ENCODE measurements around the gene UQCC5. TPM values are rescaled to one million over a fixed set of nuclear protein-coding genes. Genes with fewer than 3 reads are reported as not detected.
A peak's percentile ranks its signal among the peaks of the same experiment; 100 is the strongest.

The UQCC5 gene
- total RNA-seq, 4 donors from 2014 or later, result 1.9 to 47.5 (median 18.7) TPM

- Histone ChIP-seq H3K9me3 (no peaks in the 10 kb centered on the region), H3K4me3 (no peak overlapping the region), H3K36me3 (peaks cover 0 to 28% of the 10 kb centered on the region in 2 donors), H3K4me1 (peaks cover 0 to 57% (median 22%) of the 10 kb centered on the region in 3 donors), H3K27ac (peak overlapping the region in 3 of 4 donors; percentile 17 to 94 (median 93)), H3K27me3 (no peaks in the 10 kb centered on the region)
- WGBS, 2 donors (ENCODE audit: low coverage in 1 of 2), result 66 to 85% methylated on average over 4 to 5 of the region's 5 CpGs
- no peak for ATAC-seq
- TF ChIP-seq POLR2AphosphoS5 (IDR thresholded peaks at IDR 0.05) (no peak), CTCF (IDR thresholded peaks at IDR 0.05) (no peak), EP300 (IDR thresholded peaks at IDR 0.05) (no peak), POLR2A (IDR thresholded peaks at IDR 0.05) (no peak)
These were observed 2.7 kb downstream of the UQCC5 start for GRCh38 chr3:52539010-52539653.

DNA sequence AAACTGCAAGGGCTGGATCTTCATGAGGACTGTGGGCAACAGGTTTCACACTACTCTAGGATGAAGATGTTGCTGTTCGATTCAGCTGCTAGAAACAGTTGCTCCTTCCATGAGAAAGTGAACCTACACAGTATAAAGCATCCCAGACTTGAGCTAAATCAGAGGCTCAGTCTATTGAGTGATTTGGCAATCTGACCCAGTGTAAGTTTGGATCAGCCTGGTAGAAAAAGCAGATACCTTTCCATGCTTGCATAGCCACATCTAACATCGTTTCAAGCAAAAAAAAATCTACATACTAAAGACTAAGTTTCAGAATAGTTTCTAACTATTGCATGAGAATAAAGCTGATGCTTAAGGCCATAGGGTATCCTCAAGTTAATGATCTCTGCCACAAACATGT lies 4.6 kb downstream of the UQCC5 start:
- H3K4me3 ChIP-seq, result no peak overlapping the region
- no peaks in the 10 kb centered on the region for H3K27me3 ChIP-seq
- H3K4me1 ChIP-seq, result peaks cover 0 to 51% (median 12%) of the 10 kb centered on the region in 3 donors
- TF ChIP-seq POLR2AphosphoS5 (IDR thresholded peaks at IDR 0.05) (no peak), EP300 (IDR thresholded peaks at IDR 0.05) (no peak), POLR2A (IDR thresholded peaks at IDR 0.05) (no peak), CTCF (IDR thresholded peaks at IDR 0.05) (no peak)
- ATAC-seq, result no peak
- WGBS, 2 donors (ENCODE audit: low coverage in 1 of 2), result 20 to 79% methylated on average over 1 to 2 of the region's 2 CpGs
- H3K9me3 ChIP-seq, result no peaks in the 10 kb centered on the region
- H3K36me3 ChIP-seq, result peaks cover 0 to 39% of the 10 kb centered on the region in 2 donors
- H3K27ac ChIP-seq, result no peak overlapping the region

DNA sequence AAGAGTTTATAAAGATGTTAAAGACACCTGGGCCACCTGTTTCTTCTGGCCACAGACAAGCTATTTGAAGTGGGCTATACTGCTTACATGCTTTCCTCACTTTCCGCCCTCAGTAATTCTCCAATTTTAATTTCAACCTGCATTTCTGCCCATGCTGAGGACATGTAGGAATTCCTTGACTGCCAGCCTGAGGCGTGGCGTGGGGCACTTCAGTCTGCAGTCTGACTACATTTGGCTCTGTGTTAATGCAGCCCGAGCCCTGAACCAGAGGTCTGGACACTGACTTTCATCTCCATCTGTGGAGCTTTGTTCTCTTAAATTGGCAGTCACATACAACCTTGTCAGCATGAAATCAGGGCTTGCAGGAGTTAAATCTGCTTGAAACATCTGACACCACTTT lies 8.5 kb downstream of the UQCC5 start:
- ATAC-seq, result no peak
- no peak overlapping the region for H3K27ac ChIP-seq
- WGBS, 2 donors (ENCODE audit: low coverage in 1 of 2), result 83 to 97% methylated on average over 2 to 3 of the region's 4 CpGs

GRCh38 chr3:52546111-52546901 lies 9.9 kb downstream of the UQCC5 start:
- H3K9me3 ChIP-seq, result no peaks in the 10 kb centered on the region
- H3K36me3 ChIP-seq, result peaks cover 0 to 84% of the 10 kb centered on the region in 2 donors
- ATAC-seq, result no peak
- TF ChIP-seq CTCF (IDR thresholded peaks at IDR 0.05) (no peak), POLR2AphosphoS5 (IDR thresholded peaks at IDR 0.05) (no peak), POLR2A (IDR thresholded peaks at IDR 0.05) (no peak), EP300 (IDR thresholded peaks at IDR 0.05) (no peak)
- H3K27ac ChIP-seq, result no peak overlapping the region
- WGBS, 2 donors (ENCODE audit: low coverage in 1 of 2), result 70 to 76% methylated on average over 2 to 3 of the region's 3 CpGs
- H3K4me1 ChIP-seq, result peaks cover 0 to 16% (median 0%) of the 10 kb centered on the region in 3 donors
- H3K27me3 ChIP-seq, result no peaks in the 10 kb centered on the region
- no peak overlapping the region for H3K4me3 ChIP-seq

More for the DNA sequence above, 8.5 kb downstream of the UQCC5 start:
- no peak for TF ChIP-seq POLR2AphosphoS5 (IDR thresholded peaks at IDR 0.05)
- no peak for TF ChIP-seq EP300 (IDR thresholded peaks at IDR 0.05)
- TF ChIP-seq CTCF (IDR thresholded peaks at IDR 0.05), result no peak
- no peak for TF ChIP-seq POLR2A (IDR thresholded peaks at IDR 0.05)
- H3K9me3 ChIP-seq, result no peaks in the 10 kb centered on the region
- no peak overlapping the region for H3K4me3 ChIP-seq
- H3K4me1 ChIP-seq, result peaks cover 0 to 21% (median 0%) of the 10 kb centered on the region in 3 donors
- no peaks in the 10 kb centered on the region for H3K27me3 ChIP-seq
- H3K36me3 ChIP-seq, result peaks cover 0 to 76% of the 10 kb centered on the region in 2 donors
